Panc1 (cell line): ENCODE results near the gene NPM1. TPM values are rescaled to one million over a fixed set of nuclear protein-coding genes. Genes with fewer than 3 reads are reported as not detected.

Source experiments
- ATAC-seq: fragments of 200-7000 bp; cut with Tn5 transposase; 2 replicates; pipeline ENCODE4 v1.9.1; 2020; ENCODE audit warnings: mild to moderate bottlenecking, moderate library complexity
- BruUV-seq: library from RNA; stranded (reverse); fragments of 400-500 nt; replicated peaks from 2 replicates; lab custom pipeline; 2021; lab: Mats Ljungman, UMichigan
- CTCF ChIA-PET: fragments of 300-600 bp; sonication (Branson Sonifier 250); formaldehyde crosslinking; loops from one replicate; lab custom pipeline; 2022; ENCODE audit warnings: antibody characterized with exemption; lab: Charles Lee
- POLR2A ChIA-PET: fragments of 300-600 bp; sonication (Branson Sonifier 250); formaldehyde crosslinking; loops from one replicate; lab custom pipeline; 2022; ENCODE audit warnings: antibody characterized with exemption; lab: Charles Lee
- DNase-seq: peaks from one replicate; pipeline ENCODE4 v3.0.0-alpha.2; 2010; ENCODE audit warnings: low read depth, low spot score
- H3K27ac ChIP-seq: 2 replicates; pipeline ENCODE4 v1.5.1; 2011; ENCODE audit warnings: mild to moderate bottlenecking, low read length, inconsistent platforms
- H3K27me3 ChIP-seq: fragments of 200-500 bp; sonication (Bioruptor generic); 2 replicates; pipeline ENCODE4 v1.6.0; 2014; ENCODE audit warnings: low read length, inconsistent platforms; ENCODE audit not compliant: control insufficient read depth, insufficient read depth
- H3K36me3 ChIP-seq: fragments of 200-500 bp; sonication (Bioruptor generic); 2 replicates; pipeline ENCODE4 v1.5.1; 2014; ENCODE audit warnings: inconsistent platforms, mild to moderate bottlenecking, low read length, moderate library complexity; ENCODE audit not compliant: control insufficient read depth, insufficient read depth
- H3K4me1 ChIP-seq: 2 replicates; pipeline ENCODE4 v1.5.1; 2011; ENCODE audit warnings: inconsistent platforms, mild to moderate bottlenecking, low read length, moderate library complexity; ENCODE audit not compliant: control insufficient read depth, insufficient read depth
- H3K4me3 ChIP-seq, 2 experiments: 2 replicates each; pipeline ENCODE4 v1.5.1; 2011 to 2012; ENCODE audit warnings: low read depth in 2 of 2, low read length in 2 of 2, mild to moderate bottlenecking in 2 of 2, inconsistent platforms in 1 of 2, moderate library complexity in 1 of 2
- H3K9me3 ChIP-seq: fragments of 200-500 bp; sonication (Bioruptor generic); 2 replicates; pipeline ENCODE4 v1.5.1; 2014; ENCODE audit warnings: low read depth, mild to moderate bottlenecking, inconsistent platforms, low read length, moderate library complexity; ENCODE audit not compliant: control insufficient read depth, insufficient read depth
- POLR2AphosphoS5 ChIP-seq: IDR thresholded peaks from 2 replicates; pipeline ENCODE4 v1.6.1; 2012; ENCODE audit warnings: mild to moderate bottlenecking, low read depth, low read length, moderate library complexity
- SIN3A ChIP-seq: IDR thresholded peaks from 2 replicates; pipeline ENCODE4 v1.6.1; 2012; ENCODE audit warnings: low read depth, mild to moderate bottlenecking, low read length, moderate library complexity, borderline replicate concordance; ENCODE audit not compliant: insufficient read depth
- TCF7L2 ChIP-seq: IDR thresholded peaks from 2 replicates; pipeline ENCODE4 v1.6.1; 2011; ENCODE audit warnings: mild to moderate bottlenecking, low read depth, low read length, inconsistent platforms
- in situ Hi-C: cut with HindIII; loops from 2 replicates; pipeline ENCODE4 v1.10.0; 2016; ENCODE audit warnings: low sequenced_read_pairs, low pct_unique_long_range_greater_than_20kb
- intact Hi-C: fragments of 100-400 bp; cut with micrococcal nuclease; formaldehyde crosslinking; loops from one replicate; pipeline ENCODE4 v1.10.0; 2022; ENCODE audit not compliant: unreplicated experiment
- total RNA-seq: library from RNA; stranded (reverse); gene quantifications from one replicate; pipeline ENCODE4 v1.2.1, GENCODE V29; 2021; ENCODE audit not compliant: unreplicated experiment
- TF ChIP-seq, protein P1 (sequence below): fragments of 450-650 bp; IDR thresholded peaks from 2 replicates; pipeline ENCODE4 v1.5.1; 2017; ENCODE audit warnings: mild to moderate bottlenecking
- TF ChIP-seq, protein P2 (sequence below), 2 experiments: IDR thresholded peaks; 2 replicates each; pipeline ENCODE4 v1.6.1; 2011 to 2012; ENCODE audit warnings: low read depth in 2 of 2, control low read depth in 1 of 2, low read length in 1 of 2, mild to moderate bottlenecking in 1 of 2, moderate library complexity in 1 of 2; ENCODE audit not compliant: insufficient read depth in 1 of 2

The NPM1 gene
- total RNA-seq, 1 experiment from 2014 or later: 1,864 TPM

DNA sequence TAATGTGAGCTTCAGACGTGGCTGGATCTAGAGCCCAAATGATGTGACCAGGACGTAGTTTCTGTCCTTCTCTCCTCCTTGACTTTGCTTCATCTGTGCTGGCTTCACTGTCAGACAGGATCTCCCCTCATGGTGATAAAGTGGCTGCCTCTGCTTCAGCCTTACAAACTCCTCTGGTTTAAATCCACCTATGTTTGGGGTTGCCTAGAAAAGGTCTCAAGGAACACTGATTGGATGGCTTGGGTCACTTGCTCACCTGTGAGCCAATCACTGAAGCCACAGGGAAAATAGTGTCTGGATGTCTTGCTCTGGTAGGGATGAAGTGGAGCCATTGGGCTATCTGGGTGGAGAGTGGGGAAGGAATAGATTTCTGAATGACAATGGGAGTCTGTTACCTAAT lies 67.9 kb downstream of the NPM1 start:
- Histone ChIP-seq H3K4me3 (no peak overlapping the region), H3K9me3 (no peaks in the 10 kb centered on the region), H3K27me3 (no peaks in the 10 kb centered on the region), H3K4me1 (no peaks in the 10 kb centered on the region), H3K36me3 (no peaks in the 10 kb centered on the region), H3K27ac (no peak overlapping the region)
- no TSS peak for BruUV-seq
- ChIA-PET POLR2A (no interaction called here), CTCF (no interaction called here)
- DNase-seq (no peak), ATAC-seq (no peak)
- TF ChIP-seq, protein P1, sequence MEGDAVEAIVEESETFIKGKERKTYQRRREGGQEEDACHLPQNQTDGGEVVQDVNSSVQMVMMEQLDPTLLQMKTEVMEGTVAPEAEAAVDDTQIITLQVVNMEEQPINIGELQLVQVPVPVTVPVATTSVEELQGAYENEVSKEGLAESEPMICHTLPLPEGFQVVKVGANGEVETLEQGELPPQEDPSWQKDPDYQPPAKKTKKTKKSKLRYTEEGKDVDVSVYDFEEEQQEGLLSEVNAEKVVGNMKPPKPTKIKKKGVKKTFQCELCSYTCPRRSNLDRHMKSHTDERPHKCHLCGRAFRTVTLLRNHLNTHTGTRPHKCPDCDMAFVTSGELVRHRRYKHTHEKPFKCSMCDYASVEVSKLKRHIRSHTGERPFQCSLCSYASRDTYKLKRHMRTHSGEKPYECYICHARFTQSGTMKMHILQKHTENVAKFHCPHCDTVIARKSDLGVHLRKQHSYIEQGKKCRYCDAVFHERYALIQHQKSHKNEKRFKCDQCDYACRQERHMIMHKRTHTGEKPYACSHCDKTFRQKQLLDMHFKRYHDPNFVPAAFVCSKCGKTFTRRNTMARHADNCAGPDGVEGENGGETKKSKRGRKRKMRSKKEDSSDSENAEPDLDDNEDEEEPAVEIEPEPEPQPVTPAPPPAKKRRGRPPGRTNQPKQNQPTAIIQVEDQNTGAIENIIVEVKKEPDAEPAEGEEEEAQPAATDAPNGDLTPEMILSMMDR: no peak
- no peak for TF ChIP-seq POLR2AphosphoS5
- TF ChIP-seq SIN3A: no peak
- TF ChIP-seq TCF7L2: no peak
- TF ChIP-seq, protein P2, sequence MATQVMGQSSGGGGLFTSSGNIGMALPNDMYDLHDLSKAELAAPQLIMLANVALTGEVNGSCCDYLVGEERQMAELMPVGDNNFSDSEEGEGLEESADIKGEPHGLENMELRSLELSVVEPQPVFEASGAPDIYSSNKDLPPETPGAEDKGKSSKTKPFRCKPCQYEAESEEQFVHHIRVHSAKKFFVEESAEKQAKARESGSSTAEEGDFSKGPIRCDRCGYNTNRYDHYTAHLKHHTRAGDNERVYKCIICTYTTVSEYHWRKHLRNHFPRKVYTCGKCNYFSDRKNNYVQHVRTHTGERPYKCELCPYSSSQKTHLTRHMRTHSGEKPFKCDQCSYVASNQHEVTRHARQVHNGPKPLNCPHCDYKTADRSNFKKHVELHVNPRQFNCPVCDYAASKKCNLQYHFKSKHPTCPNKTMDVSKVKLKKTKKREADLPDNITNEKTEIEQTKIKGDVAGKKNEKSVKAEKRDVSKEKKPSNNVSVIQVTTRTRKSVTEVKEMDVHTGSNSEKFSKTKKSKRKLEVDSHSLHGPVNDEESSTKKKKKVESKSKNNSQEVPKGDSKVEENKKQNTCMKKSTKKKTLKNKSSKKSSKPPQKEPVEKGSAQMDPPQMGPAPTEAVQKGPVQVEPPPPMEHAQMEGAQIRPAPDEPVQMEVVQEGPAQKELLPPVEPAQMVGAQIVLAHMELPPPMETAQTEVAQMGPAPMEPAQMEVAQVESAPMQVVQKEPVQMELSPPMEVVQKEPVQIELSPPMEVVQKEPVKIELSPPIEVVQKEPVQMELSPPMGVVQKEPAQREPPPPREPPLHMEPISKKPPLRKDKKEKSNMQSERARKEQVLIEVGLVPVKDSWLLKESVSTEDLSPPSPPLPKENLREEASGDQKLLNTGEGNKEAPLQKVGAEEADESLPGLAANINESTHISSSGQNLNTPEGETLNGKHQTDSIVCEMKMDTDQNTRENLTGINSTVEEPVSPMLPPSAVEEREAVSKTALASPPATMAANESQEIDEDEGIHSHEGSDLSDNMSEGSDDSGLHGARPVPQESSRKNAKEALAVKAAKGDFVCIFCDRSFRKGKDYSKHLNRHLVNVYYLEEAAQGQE (IDR thresholded peaks at IDR 0.05; ENCODE audit: insufficient read depth in 1 of 2, low read depth in 2 of 2, low read length in 1 of 2): no peak
- in situ Hi-C loops (no loop called here), intact Hi-C loops (no loop called here)

- Histone ChIP-seq H3K27me3 (no peaks in the 10 kb centered on the region), H3K4me3 (no peak overlapping the region), H3K9me3 (no peaks in the 10 kb centered on the region), H3K4me1 (no peaks in the 10 kb centered on the region), H3K27ac (no peak overlapping the region), H3K36me3 (no peaks in the 10 kb centered on the region)
- DNase-seq (no peak), ATAC-seq (no peak)
- TF ChIP-seq SIN3A: no peak
- TF ChIP-seq, protein P1: no peak
- ChIA-PET CTCF (interaction anchor here (0.7 kb wide), 2 partner anchors 10 to 78 kb away, joined by 3 to 5 read pairs; no protein-coding TSS in a partner anchor), POLR2A (no interaction called here)
- intact Hi-C loops: no loop called here
- no TSS peak for BruUV-seq
- in situ Hi-C loops: no loop called here
These were observed 69.7 kb downstream of the NPM1 start for GRCh38 chr5:171457208-171457981.
